HG03103 (cell line): Measurements from ENCODE around the gene CCL2.

Experiments used
- ATAC-seq: cut with Tn5 transposase; IDR thresholded peaks from one replicate; pipeline ENCODE4 v1.9.1; 2021; ENCODE audit warnings: low read depth; ENCODE audit not compliant: unreplicated experiment

CCL2 gene

DNA sequence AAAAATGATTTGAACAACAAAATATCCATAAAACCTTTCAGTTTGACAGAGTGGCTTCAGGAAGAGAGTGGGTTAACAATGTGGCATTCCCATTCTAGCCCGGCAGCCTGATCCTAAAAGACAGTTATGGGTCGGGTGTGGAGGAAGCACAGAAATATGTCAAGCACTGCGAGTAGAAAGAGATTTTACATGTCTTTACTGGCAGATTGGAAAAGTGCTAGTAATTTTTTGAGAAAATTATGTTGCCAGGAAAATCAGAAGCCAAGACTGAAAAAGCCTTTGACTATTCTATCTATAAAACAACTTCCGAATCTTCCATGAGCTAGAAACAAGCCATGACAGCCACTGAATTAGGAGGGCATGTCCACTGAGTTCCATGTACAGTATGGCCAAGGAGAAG, 5.8 kb downstream of the CCL2 start:
- no peak for ATAC-seq

GRCh38 chr17:34261568-34262337, 6.7 kb downstream of the CCL2 start:
- ATAC-seq, result no peak

DNA sequence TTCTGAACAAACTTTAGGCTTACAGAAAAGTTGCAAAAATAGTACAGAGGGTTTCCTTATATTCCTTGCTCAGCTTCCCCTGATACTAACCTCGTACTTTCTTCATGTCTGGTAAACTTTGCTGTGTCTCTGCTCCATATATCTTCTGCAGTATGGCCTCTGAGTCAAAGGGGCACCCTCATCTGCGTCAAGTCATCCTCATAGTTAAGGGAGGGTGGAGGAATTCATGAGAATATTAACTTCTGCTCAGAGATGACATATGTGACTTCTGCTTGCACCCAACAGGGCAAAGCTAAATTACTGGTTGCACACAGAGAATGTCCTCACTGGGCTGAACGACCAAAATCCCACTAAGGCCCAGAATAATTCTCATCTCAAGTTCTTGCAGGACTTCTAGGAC, 10.6 kb downstream of the CCL2 start:
- no peak for ATAC-seq

GRCh38 chr17:34269969-34270368, 14.9 kb downstream of the CCL2 start, which contains the start of gene CCL7:
TSS of gene CCL7 (plus strand) at chr17:34270221. CDS start at chr17:34270291, 70 bp downstream.
- no peak for ATAC-seq

GRCh38 chr17:34275881-34276280, 20.8 kb downstream of the CCL2 start:
- no peak for ATAC-seq

DNA sequence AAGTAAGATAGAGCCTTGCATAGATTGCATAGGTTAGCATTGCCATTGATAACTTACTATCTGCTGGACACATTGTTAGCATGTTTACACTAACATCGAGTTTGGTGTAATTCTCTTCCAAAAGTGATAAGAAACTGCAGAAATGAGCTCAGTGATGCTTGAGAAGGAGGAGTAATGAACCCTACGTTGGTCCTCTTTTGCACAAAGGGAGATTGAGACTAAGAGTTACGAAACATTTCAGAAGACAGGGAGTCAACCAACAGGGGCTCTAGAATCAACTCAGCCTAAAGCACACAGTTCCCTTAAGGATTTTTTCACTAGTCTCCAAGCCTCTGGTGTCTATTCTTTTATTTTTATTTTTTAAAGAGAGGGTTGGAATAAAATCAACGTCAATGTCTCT, 21.7 kb downstream of the CCL2 start:
- ATAC-seq, result no peak

DNA sequence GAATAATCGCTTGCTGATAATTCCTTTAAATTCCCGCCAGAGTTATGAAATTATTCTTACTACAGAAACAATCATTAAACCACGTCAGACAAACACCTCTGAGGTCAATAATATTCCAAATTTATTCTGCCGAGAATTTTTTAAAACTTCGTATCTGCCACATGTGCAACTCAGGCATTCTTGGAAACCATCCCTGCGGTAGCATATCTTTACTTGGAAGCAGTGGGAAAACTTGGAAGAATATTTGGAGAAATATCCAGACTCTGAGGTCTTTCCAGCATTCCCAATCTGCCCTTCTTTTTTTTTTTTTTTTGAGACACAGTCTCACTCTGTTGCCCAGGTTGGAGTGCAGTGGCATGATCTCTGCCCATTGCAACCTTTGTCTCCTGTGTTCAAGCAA, 28.5 kb downstream of the CCL2 start:
- ATAC-seq, result no peak

DNA sequence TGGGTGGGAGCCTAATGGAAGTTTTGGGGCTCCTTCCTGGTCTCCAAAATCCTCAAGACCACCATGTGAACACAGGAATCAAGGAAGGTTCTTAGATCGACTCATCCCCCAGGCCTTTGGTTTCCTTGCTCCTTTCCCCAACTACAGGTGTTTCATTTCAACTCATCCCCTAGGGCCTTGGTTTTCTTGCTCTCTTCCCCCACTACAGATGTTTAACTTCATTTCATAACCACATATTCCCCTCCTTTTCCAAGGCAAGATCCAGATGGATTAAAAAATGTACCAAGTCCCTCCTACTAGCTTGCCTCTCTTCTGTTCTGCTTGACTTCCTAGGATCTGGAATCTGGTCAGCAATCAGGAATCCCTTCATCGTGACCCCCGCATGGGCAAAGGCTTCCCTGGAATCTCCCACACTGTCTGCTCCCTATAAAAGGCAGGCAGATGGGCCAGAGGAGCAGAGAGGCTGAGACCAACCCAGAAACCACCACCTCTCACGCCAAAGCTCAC, 30.3 kb downstream of the CCL2 start, which contains the start of gene CCL11:
TSS of gene CCL11 (plus strand) at position 457 of the 507 bp plus-strand sequence. CDS start 67 bp downstream, outside the sequence.
- no peak for ATAC-seq

DNA sequence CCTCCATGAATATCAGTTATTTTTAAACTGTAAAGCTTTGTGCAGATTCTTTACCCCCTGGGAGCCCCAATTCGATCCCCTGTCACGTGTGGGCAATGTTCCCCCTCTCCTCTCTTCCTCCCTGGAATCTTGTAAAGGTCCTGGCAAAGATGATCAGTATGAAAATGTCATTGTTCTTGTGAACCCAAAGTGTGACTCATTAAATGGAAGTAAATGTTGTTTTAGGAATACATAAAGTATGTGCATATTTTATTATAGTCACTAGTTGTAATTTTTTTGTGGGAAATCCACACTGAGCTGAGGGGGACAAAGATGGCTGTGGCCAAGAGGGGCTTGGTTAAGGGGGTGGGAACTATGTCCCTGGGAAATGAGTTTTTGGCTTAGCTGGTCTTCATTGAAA, 32.8 kb downstream of the CCL2 start:
- no peak for ATAC-seq

- ATAC-seq, result no peak
Observed at GRCh38 chr17:34290586-34290985, 35.5 kb downstream of the CCL2 start.

GRCh38 chr17:34291721-34292348, 36.8 kb downstream of the CCL2 start:
- ATAC-seq, result no peak

GRCh38 chr17:34299027-34299426, 43.9 kb downstream of the CCL2 start:
- ATAC-seq, result no peak

GRCh38 chr17:34299956-34300577, 45.0 kb downstream of the CCL2 start:
- no peak for ATAC-seq

DNA sequence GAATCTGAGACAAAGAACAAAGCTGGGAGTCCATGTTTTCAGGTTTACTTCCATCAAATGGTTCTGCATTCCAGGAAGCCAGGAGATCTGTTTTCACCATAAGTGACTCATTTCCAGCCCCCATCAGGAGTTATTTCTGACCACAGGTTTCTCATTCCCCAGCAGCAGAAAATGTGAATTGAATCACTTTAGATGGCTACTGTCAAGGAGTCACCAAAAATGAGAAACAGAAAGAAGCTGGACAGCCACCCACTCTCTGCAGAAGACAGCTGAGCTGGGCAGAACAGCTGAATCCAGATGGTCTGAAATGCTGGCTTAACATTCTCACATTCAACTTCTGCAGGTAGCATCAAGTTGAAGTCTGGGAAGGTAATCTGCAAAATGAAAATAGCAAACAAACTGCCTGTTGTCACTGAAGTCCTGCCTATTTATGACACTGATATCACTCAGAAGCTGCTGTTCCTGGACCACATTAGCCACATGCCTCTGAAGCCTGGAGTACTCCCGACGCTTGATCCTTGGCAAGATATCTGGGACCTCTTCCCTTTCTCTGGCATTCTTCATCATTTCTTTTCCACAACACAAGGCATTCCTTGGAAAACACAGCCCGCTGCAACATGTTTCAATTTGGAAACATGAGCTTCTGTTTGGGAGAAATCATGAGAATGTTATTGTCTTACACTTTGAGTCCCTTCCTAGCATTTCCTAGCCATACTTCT, 45.7 kb downstream of the CCL2 start:
- ATAC-seq, result no peak

GRCh38 chr17:34301986-34302385, 46.9 kb downstream of the CCL2 start:
- ATAC-seq, result no peak

DNA sequence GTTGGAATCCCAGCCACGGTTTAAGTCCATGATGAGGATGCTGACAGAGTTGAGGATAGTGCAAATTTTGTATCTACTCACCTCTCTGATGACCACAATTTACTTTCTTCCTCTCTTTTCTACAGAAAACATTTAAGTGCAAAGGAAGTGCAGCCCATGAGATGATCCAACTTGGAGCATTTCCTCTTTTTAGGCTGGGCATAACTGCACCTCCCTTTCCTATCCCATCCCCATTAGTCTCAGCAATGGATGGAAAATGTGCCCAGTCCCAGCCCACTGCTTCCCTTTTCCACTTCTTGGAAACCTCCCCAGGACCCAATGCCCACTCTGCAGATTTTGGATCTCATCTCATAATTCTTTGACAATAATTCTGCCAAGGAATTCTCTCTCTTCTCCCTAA, 47.6 kb downstream of the CCL2 start:
- ATAC-seq, result no peak

- no peak for ATAC-seq
Observed at GRCh38 chr17:34303606-34304005, 48.5 kb downstream of the CCL2 start.

GRCh38 chr17:34305061-34305460, 50.0 kb downstream of the CCL2 start:
- ATAC-seq, result no peak

- ATAC-seq, result no peak
Observed at GRCh38 chr17:34305606-34306005, 50.5 kb downstream of the CCL2 start.

DNA sequence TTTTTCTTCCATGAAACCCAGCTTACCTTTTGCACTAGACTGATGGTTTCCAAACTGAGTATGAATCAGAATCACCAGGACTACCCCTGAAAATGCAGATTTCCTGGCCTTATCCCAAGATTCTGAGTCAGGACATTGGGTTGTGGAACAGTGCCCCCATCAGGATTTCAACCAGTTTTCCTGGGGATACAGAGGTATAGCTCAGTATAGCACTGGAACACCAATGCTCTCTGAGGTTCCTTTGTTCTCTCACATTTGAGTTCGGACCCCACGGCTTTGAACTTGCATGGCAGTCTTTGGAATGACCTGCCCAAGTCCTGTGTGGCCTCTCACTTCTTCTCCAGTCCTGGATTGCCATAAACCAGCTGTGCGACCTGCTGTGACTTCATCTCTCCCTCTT, 51.4 kb downstream of the CCL2 start:
- no peak for ATAC-seq
